ENCODE measurements around the gene AGXT2. TPM values are rescaled to one million over a fixed set of nuclear protein-coding genes. Genes with fewer than 3 reads are reported as not detected.

AGXT2 gene, protein sequence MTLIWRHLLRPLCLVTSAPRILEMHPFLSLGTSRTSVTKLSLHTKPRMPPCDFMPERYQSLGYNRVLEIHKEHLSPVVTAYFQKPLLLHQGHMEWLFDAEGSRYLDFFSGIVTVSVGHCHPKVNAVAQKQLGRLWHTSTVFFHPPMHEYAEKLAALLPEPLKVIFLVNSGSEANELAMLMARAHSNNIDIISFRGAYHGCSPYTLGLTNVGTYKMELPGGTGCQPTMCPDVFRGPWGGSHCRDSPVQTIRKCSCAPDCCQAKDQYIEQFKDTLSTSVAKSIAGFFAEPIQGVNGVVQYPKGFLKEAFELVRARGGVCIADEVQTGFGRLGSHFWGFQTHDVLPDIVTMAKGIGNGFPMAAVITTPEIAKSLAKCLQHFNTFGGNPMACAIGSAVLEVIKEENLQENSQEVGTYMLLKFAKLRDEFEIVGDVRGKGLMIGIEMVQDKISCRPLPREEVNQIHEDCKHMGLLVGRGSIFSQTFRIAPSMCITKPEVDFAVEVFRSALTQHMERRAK
- total RNA-seq (ENCODE audit: low replicate concordance), result not detected in 2 replicates

DNA sequence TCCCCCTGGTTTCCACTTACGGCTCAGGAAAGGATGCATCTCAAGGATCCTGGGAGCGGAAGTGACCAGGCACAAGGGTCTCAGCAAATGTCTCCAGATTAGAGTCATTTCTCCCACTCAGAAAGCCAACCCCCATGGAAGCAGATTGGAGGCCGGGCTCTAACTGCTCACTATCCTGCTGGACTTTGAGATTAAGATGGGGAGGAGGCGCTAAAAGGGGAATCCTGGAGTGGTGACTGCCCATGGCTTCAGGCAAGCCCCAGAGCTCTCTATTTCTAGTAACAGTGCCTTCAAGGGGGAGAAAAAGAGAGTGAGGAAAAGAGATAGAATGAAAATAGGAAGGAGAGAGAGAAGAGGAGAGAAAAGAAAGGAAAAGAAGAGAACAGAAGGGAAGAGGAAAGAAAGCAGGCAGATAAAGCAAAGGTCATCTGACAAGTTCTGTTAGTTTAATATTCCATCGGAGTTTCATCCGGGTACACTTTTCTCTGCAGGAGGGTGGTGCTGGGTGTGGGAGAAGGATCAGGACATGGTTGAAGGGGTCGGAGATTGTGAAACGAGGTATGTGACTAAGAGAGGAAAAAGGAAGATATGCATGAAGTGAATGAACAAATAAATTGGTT is at the start of gene AGXT2:
Gene AGXT2, minus strand, starts transcription at position 165 of the 620 bp plus-strand sequence. Its CDS starts 57 bp downstream, at position 108.
- Histone ChIP-seq H3K27me3 (no peaks in the 10 kb centered on the region), H3K9me3 (ENCODE audit: low read depth) (no peaks in the 10 kb centered on the region), H3K4me2 (no peak within 1 kb of the TSS), H3F3A (ENCODE audit: low read depth) (no peaks in the 10 kb centered on the region), H3K9ac (no peak within 1 kb of the TSS), H3K4me1 (no peaks in the 10 kb centered on the region), H3K36me3 (no peaks in the 10 kb centered on the region), H3K79me2 (ENCODE audit: low read depth) (no peaks in the 10 kb centered on the region), H3K27ac (no peak within 1 kb of the TSS), H3K4me3 (no peak within 1 kb of the TSS), H2AFZ (replicated peaks) (no peak within 1 kb of the TSS), H4K20me1 (ENCODE audit: low read depth) (no peaks in the 10 kb centered on the region)
- Mint-ChIP-seq H3K4me3 (no peak within 1 kb of the TSS), H3K9me3 (no peaks in the 10 kb centered on the region), H3K4me1 (no peaks in the 10 kb centered on the region), H3K36me3 (no peaks in the 10 kb centered on the region), H3K27ac (no peak within 1 kb of the TSS), H3K27me3 (ENCODE audit: insufficient read depth, low read depth) (peaks cover 4% of the 10 kb centered on the region)
- no peak for TF ChIP-seq EZH2phosphoT487 (IDR thresholded peaks at IDR 0.05)
- no peak for TF ChIP-seq EZH2 (IDR thresholded peaks at IDR 0.05)
- TF ChIP-seq, protein P1, sequence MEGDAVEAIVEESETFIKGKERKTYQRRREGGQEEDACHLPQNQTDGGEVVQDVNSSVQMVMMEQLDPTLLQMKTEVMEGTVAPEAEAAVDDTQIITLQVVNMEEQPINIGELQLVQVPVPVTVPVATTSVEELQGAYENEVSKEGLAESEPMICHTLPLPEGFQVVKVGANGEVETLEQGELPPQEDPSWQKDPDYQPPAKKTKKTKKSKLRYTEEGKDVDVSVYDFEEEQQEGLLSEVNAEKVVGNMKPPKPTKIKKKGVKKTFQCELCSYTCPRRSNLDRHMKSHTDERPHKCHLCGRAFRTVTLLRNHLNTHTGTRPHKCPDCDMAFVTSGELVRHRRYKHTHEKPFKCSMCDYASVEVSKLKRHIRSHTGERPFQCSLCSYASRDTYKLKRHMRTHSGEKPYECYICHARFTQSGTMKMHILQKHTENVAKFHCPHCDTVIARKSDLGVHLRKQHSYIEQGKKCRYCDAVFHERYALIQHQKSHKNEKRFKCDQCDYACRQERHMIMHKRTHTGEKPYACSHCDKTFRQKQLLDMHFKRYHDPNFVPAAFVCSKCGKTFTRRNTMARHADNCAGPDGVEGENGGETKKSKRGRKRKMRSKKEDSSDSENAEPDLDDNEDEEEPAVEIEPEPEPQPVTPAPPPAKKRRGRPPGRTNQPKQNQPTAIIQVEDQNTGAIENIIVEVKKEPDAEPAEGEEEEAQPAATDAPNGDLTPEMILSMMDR (IDR thresholded peaks at IDR 0.05), result no peak
- no peak for DNase-seq (ENCODE audit: low spot score)

DNA sequence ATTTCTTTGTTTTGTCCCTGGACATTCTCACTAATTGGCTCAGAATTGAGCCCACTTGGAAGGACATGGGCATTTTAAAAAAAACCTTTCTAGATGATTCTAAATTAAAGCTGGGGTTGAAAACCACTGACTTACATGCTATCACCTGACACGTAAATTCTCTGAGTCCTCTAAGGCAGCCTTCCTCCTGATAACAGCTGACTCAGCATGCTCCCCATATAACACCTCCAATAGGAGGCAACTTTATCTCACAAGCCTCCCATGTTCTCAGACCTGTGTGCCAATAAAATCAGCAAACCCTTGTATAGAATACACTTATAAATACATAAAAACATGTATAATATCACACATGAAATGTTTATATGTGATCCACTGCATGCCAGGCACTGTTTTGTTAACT is 49.2 kb upstream of the AGXT2 start:
- Histone ChIP-seq H3K9ac (no peak overlapping the region), H3K27me3 (no peaks in the 10 kb centered on the region), H3F3A (ENCODE audit: low read depth) (no peaks in the 10 kb centered on the region), H3K4me1 (peaks cover 8% of the 10 kb centered on the region), H2AFZ (replicated peaks) (no peak overlapping the region), H3K79me2 (ENCODE audit: low read depth) (no peaks in the 10 kb centered on the region), H4K20me1 (ENCODE audit: low read depth) (no peaks in the 10 kb centered on the region), H3K9me3 (ENCODE audit: low read depth) (no peaks in the 10 kb centered on the region), H3K27ac (no peak overlapping the region), H3K36me3 (no peaks in the 10 kb centered on the region), H3K4me3 (no peak overlapping the region), H3K4me2 (no peak overlapping the region)
- Mint-ChIP-seq H3K27me3 (ENCODE audit: insufficient read depth, low read depth) (peaks cover 2% of the 10 kb centered on the region), H3K36me3 (no peaks in the 10 kb centered on the region), H3K27ac (no peak overlapping the region), H3K9me3 (no peaks in the 10 kb centered on the region), H3K4me3 (no peak overlapping the region), H3K4me1 (no peaks in the 10 kb centered on the region)
- DNase-seq (ENCODE audit: low spot score), result no peak
- TF ChIP-seq EZH2 (IDR thresholded peaks at IDR 0.05) (no peak), EZH2phosphoT487 (IDR thresholded peaks at IDR 0.05) (no peak)
- TF ChIP-seq, protein P1 (IDR thresholded peaks at IDR 0.05), result no peak

DNA sequence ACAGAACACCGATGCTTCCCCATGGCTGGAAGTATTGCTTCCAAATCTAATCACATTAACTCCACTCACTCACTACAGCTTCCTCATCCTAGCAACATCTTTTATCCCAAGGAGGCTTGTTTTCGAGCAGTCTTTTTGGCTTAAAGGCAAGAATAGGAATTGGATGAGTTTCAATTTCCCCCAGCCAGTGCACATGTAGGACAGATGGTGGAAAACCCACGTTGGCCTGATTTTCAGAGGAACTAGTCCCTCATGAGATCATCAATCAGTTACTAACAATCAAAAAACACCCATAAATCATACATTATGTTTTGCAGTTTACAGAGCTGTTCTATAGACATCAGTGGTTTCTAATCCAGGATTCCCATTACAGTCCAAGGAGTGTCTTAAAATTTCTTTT is 48.5 kb upstream of the AGXT2 start:
- no peak for TF ChIP-seq EZH2phosphoT487 (IDR thresholded peaks at IDR 0.05)
- TF ChIP-seq, protein P1 (IDR thresholded peaks at IDR 0.05), result no peak
- TF ChIP-seq EZH2 (IDR thresholded peaks at IDR 0.05), result no peak
- no peaks in the 10 kb centered on the region for H3K79me2 ChIP-seq (ENCODE audit: low read depth)
- H3K27ac Mint-ChIP-seq, result no peak overlapping the region
- no peak overlapping the region for H3K27ac ChIP-seq
- H3K9me3 ChIP-seq (ENCODE audit: low read depth), result no peaks in the 10 kb centered on the region
- no peak overlapping the region for H3K4me2 ChIP-seq
- H3K9me3 Mint-ChIP-seq, result no peaks in the 10 kb centered on the region
- H3K9ac ChIP-seq, result no peak overlapping the region
- no peaks in the 10 kb centered on the region for H3K36me3 ChIP-seq
- no peak for DNase-seq (ENCODE audit: low spot score)
- no peaks in the 10 kb centered on the region for H3F3A ChIP-seq (ENCODE audit: low read depth)
- H3K4me3 Mint-ChIP-seq, result no peak overlapping the region
- H3K27me3 Mint-ChIP-seq (ENCODE audit: insufficient read depth, low read depth), result peaks cover 2% of the 10 kb centered on the region
- H3K4me3 ChIP-seq, result no peak overlapping the region
- peaks cover 15% of the 10 kb centered on the region for H3K4me1 ChIP-seq
- H4K20me1 ChIP-seq (ENCODE audit: low read depth), result no peaks in the 10 kb centered on the region
- H3K4me1 Mint-ChIP-seq, result no peaks in the 10 kb centered on the region
- H3K36me3 Mint-ChIP-seq, result no peaks in the 10 kb centered on the region
- no peak overlapping the region for H2AFZ ChIP-seq (replicated peaks)
- H3K27me3 ChIP-seq, result no peaks in the 10 kb centered on the region
